Endothelial cell of umbilical vein (primary cell): Measurements from ENCODE around the gene MN1. TPM values are rescaled to one million over a fixed set of nuclear protein-coding genes. Genes with fewer than 3 reads are reported as not detected.
A peak's percentile ranks its signal among the peaks of the same experiment; 100 is the strongest.

Experiments used
- BruUV-seq: library from RNA; stranded (reverse); fragments of 400-500 nt; replicated peaks from 2 replicates; lab custom pipeline; 2021; lab: Mats Ljungman, UMichigan
- CTCF ChIA-PET: fragments of 300-600, 350-600 bp; sonication (Branson Sonifier 250); formaldehyde crosslinking; loops from one replicate; lab custom pipeline; 2021; ENCODE audit warnings: antibody characterized with exemption, inconsistent platforms; lab: Charles Lee
- POLR2A ChIA-PET: fragments of 300-600, 350-600 bp; sonication (Branson Sonifier 250); formaldehyde crosslinking; loops from one replicate; lab custom pipeline; 2021; ENCODE audit warnings: antibody characterized with exemption, inconsistent platforms; lab: Charles Lee
- DNase-seq: peaks from one replicate; pipeline ENCODE4 v3.0.0-alpha.2; 2011; ENCODE audit warnings: low read depth, low spot score
- FAIRE-seq: peaks from 2 replicates; lab custom pipeline; 2011; peaks lifted over from hg19 to GRCh38; lab: Jason Lieb, UNC
- H2AFZ ChIP-seq: 2 replicates; pipeline ENCODE4 v1.6.0; 2012; ENCODE audit warnings: low read depth, low read length, control low read depth, inconsistent platforms
- H3K27ac ChIP-seq: 2 replicates; pipeline ENCODE4 v1.5.1; 2011; ENCODE audit warnings: low read depth, mild to moderate bottlenecking, control low read depth, low read length, moderate library complexity; ENCODE audit not compliant: insufficient read depth
- H3K27me3 ChIP-seq, 2 experiments: 2 replicates each; pipeline versions ENCODE4 v1.6.0 to v1.6.1; 2011; ENCODE audit warnings: low read length in 2 of 2, mixed read lengths in 1 of 2; ENCODE audit not compliant: control insufficient read depth in 2 of 2, insufficient read depth in 2 of 2
- H3K36me3 ChIP-seq, 2 experiments: 2 replicates in 1 of 2; 3 replicates in 1 of 2; pipeline ENCODE4 v1.5.1; 2011; ENCODE audit warnings: low read length in 2 of 2, mild to moderate bottlenecking in 1 of 2, moderate library complexity in 1 of 2; ENCODE audit not compliant: control insufficient read depth in 2 of 2, insufficient read depth in 2 of 2; ENCODE audit errors: extremely low read depth in 1 of 2
- H3K4me1 ChIP-seq: 3 replicates; pipeline ENCODE4 v1.5.1; 2011; ENCODE audit warnings: mild to moderate bottlenecking, low read length; ENCODE audit not compliant: control insufficient read depth, insufficient read depth; ENCODE audit errors: extremely low read depth
- H3K4me2 ChIP-seq: 2 replicates; pipeline ENCODE4 v1.6.1; 2011; ENCODE audit warnings: low read length, control low read depth, mixed read lengths; ENCODE audit not compliant: insufficient read depth
- H3K4me3 ChIP-seq, 3 experiments: fragments of 200-600 bp in 1 of 3; sonication (generic), shearing (Covaris generic) in 1 of 3; replicated peaks in 1 of 3; 2 replicates each; pipeline ENCODE4 v1.5.1; 2011 to 2016; ENCODE audit warnings: control low read depth in 3 of 3, low read length in 3 of 3, mild to moderate bottlenecking in 2 of 3, inconsistent platforms in 1 of 3, low read depth in 1 of 3, moderate library complexity in 1 of 3; ENCODE audit not compliant: insufficient read depth in 1 of 3
- H3K79me2 ChIP-seq: 2 replicates; pipeline ENCODE4 v1.6.0; 2012; ENCODE audit warnings: low read length, inconsistent platforms; ENCODE audit not compliant: control insufficient read depth, insufficient read depth
- H3K9ac ChIP-seq: replicated peaks from 2 replicates; pipeline ENCODE3; 2011; ENCODE audit warnings: low read length, control low read depth; ENCODE audit not compliant: insufficient read depth; ENCODE audit errors: extremely low read depth
- H3K9me1 ChIP-seq: replicated peaks from 3 replicates; pipeline ENCODE4 v1.6.0; 2011; ENCODE audit warnings: mild to moderate bottlenecking, low read length; ENCODE audit not compliant: control insufficient read depth, insufficient read depth; ENCODE audit errors: extremely low read depth
- H3K9me3 ChIP-seq: replicated peaks from 2 replicates; pipeline ENCODE4 v1.5.1; 2012; ENCODE audit warnings: low read length, inconsistent platforms; ENCODE audit not compliant: control insufficient read depth, insufficient read depth
- H4K20me1 ChIP-seq: replicated peaks from 2 replicates; pipeline ENCODE3; 2011; ENCODE audit warnings: mild to moderate bottlenecking, low read length; ENCODE audit not compliant: control insufficient read depth, insufficient read depth; ENCODE audit errors: extremely low read depth
- CTCF ChIP-seq, 2 donors: IDR thresholded peaks; 1 replicate in 1 of 2; 2 replicates in 1 of 2; pipeline ENCODE4 v1.5.1; 2011; ENCODE audit warnings: low read length in 2 of 2, mild to moderate bottlenecking in 2 of 2, moderate library complexity in 2 of 2, control low read depth in 1 of 2, inconsistent platforms in 1 of 2, low read depth in 1 of 2; ENCODE audit not compliant: insufficient read depth in 1 of 2; ENCODE audit errors: extremely low read depth in 1 of 2
- EZH2 ChIP-seq: IDR thresholded peaks from 2 replicates; pipeline ENCODE4 v1.6.1; 2012; ENCODE audit warnings: borderline replicate concordance, low read depth, mild to moderate bottlenecking, moderate library complexity, low read length, inconsistent platforms; ENCODE audit not compliant: severe bottlenecking
- FOS ChIP-seq: IDR thresholded peaks from 2 replicates; pipeline ENCODE4 v1.6.1; 2011; ENCODE audit warnings: mild to moderate bottlenecking, low read length, moderate library complexity, borderline replicate concordance; ENCODE audit not compliant: insufficient read depth
- POLR2A ChIP-seq: IDR thresholded peaks from 2 replicates; pipeline ENCODE4 v1.6.1; 2012; ENCODE audit warnings: low read depth, mild to moderate bottlenecking, control low read depth, low read length
- POLR2AphosphoS5 ChIP-seq: IDR thresholded peaks from 2 replicates; pipeline ENCODE4 v1.6.1; 2012; ENCODE audit warnings: low read depth, mild to moderate bottlenecking, control low read depth, low read length, moderate library complexity; ENCODE audit not compliant: insufficient read depth
- dilution Hi-C: fragments of 300-500 bp; cut with MboI; formaldehyde crosslinking; loops from one replicate; pipeline ENCODE4 v1.15.0; 2019; ENCODE audit warnings: low sequenced_read_pairs; ENCODE audit not compliant: extremely low pct_ligation_motif_present
- intact Hi-C: fragments of 100-400 bp; cut with micrococcal nuclease; formaldehyde crosslinking; loops from one replicate; pipeline ENCODE4 v1.10.0; 2022
- polyA plus RNA-seq, 4 experiments: library from polyadenylated mRNA; depleted of rRNA in 3 of 4; stranded (reverse) in 3 of 4; unstranded in 1 of 4; fragments of >200 nt; gene quantifications; 2 replicates each; pipeline versions ENCODE4 v1.2.1 to v1.2.3, GENCODE V29; 2011 to 2012; ENCODE audit warnings: missing spikeins in 1 of 4
- total RNA-seq: library from RNA; stranded (reverse); gene quantifications from 2 replicates; pipeline ENCODE4 v1.2.3, GENCODE V29; 2021

Gene MN1
- total and polyA plus RNA-seq, 2 donors (not counting 3 experiments of a cell fraction or from before 2014, with no cell fraction given): 3.8 to 5.2 TPM

- intact Hi-C loops: no loop called here
- no peak overlapping the region for H3K4me3 ChIP-seq
- FAIRE-seq (no peak), DNase-seq (no peak)
- no peak overlapping the region for H3K4me2 ChIP-seq
- no peaks in the 10 kb centered on the region for H4K20me1 ChIP-seq
- no peak overlapping the region for H2AFZ ChIP-seq
- POLR2A ChIA-PET: no interaction called here
- no peaks in the 10 kb centered on the region for H3K9me1 ChIP-seq
- no peak for TF ChIP-seq FOS
- TF ChIP-seq POLR2AphosphoS5: no peak
- peak; percentile 24 for TF ChIP-seq EZH2
- no peak overlapping the region for H3K27ac ChIP-seq
- no peaks in the 10 kb centered on the region for H3K36me3 ChIP-seq
- dilution Hi-C loops: no loop called here
- H3K4me1 ChIP-seq: no peaks in the 10 kb centered on the region
- BruUV-seq: no TSS peak
- no peak overlapping the region for H3K9ac ChIP-seq
- CTCF ChIA-PET: interaction anchor here (0.5 kb wide), 1 partner anchor 47 kb away, joined by 3 read pairs; no protein-coding TSS in a partner anchor
- H3K27me3 ChIP-seq: peaks cover 0 to 4% of the 10 kb centered on the region in 2 experiments
- no peaks in the 10 kb centered on the region for H3K9me3 ChIP-seq
- no peaks in the 10 kb centered on the region for H3K79me2 ChIP-seq
These were observed 52.8 kb downstream of the MN1 start for GRCh38 chr22:27748751-27749191.

- DNase-seq: no peak
- Histone ChIP-seq H3K27ac (no peak overlapping the region), H4K20me1 (no peaks in the 10 kb centered on the region), H3K4me2 (no peak overlapping the region), H2AFZ (no peak overlapping the region), H3K79me2 (no peaks in the 10 kb centered on the region), H3K27me3 (peaks cover 0 to 4% of the 10 kb centered on the region in 2 experiments), H3K9me3 (no peaks in the 10 kb centered on the region), H3K4me3 (no peak overlapping the region), H3K36me3 (no peaks in the 10 kb centered on the region), H3K4me1 (no peaks in the 10 kb centered on the region), H3K9me1 (no peaks in the 10 kb centered on the region), H3K9ac (no peak overlapping the region)
- BruUV-seq: no TSS peak
- POLR2A ChIA-PET: no interaction called here
- intact Hi-C loops: no loop called here
- dilution Hi-C loops: no loop called here
- CTCF ChIA-PET: no interaction called here
- TF ChIP-seq POLR2A (no peak), FOS (no peak), CTCF (IDR thresholded peaks at IDR 0.05; ENCODE audit: extremely low read depth in 1 of 2, insufficient read depth in 1 of 2, low read depth in 1 of 2, low read length in 2 of 2) (no peak)
- no peak for FAIRE-seq
These were observed 53.2 kb downstream of the MN1 start for GRCh38 chr22:27748349-27748748.
